ENCODE results near the gene TNFSF13B.
"Not testable (repeated sequence)": the region's sequence is repeated elsewhere in the genome, so short reads cannot be mapped to it uniquely, and the experiment has no call there.

TNFSF13B gene

DNA sequence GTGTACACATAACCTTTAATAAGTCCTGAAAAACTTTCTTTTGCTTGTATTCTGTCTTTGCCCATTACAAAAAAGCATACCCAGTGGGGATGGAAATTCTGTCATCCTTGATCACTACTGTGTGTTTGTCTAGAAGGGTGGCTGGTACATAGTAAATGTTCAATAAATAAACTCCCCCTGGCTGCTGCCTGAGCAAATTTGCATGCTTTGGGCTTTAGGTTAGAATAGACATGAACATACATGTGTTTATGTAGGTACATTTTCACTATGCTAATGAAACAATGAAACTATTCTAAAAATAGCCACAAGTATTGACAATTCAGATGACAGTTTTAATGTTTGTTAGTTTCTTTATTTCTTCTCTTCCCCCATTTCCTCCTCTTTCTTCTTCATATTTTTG, 36.1 kb downstream of the TNFSF13B start:
- no peaks in the 10 kb centered on the region for H3K36me3 ChIP-seq (ENCODE audit: control insufficient read depth, insufficient read depth, low read length)
- no peak overlapping the region for H3K4me3 ChIP-seq (replicated peaks; ENCODE audit: low read depth, low read length)
- no peak for DNase-seq (ENCODE audit: extremely low read depth, insufficient read length)
- no peaks in the 10 kb centered on the region for H3K27me3 ChIP-seq (replicated peaks; ENCODE audit: control insufficient read depth, insufficient read depth, low read length)
- TF ChIP-seq, protein P1, sequence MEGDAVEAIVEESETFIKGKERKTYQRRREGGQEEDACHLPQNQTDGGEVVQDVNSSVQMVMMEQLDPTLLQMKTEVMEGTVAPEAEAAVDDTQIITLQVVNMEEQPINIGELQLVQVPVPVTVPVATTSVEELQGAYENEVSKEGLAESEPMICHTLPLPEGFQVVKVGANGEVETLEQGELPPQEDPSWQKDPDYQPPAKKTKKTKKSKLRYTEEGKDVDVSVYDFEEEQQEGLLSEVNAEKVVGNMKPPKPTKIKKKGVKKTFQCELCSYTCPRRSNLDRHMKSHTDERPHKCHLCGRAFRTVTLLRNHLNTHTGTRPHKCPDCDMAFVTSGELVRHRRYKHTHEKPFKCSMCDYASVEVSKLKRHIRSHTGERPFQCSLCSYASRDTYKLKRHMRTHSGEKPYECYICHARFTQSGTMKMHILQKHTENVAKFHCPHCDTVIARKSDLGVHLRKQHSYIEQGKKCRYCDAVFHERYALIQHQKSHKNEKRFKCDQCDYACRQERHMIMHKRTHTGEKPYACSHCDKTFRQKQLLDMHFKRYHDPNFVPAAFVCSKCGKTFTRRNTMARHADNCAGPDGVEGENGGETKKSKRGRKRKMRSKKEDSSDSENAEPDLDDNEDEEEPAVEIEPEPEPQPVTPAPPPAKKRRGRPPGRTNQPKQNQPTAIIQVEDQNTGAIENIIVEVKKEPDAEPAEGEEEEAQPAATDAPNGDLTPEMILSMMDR (IDR thresholded peaks at IDR 0.05; ENCODE audit: insufficient read depth, low read length, poor library complexity, severe bottlenecking), result no peak

DNA sequence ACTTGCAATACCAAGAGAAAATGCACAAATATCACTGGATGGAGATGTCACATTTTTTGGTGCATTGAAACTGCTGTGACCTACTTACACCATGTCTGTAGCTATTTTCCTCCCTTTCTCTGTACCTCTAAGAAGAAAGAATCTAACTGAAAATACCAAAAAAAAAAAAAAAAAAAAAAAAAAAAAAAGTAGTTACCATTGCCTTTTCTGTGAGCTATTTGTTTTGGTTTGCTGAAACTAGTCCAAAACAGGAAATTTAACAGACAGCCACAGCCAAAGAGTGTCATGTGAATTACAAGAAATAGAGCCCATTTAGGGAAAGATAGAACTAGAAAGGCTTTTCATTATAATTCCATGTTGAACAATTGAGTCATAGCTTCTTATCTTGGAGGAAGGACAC, 37.3 kb downstream of the TNFSF13B start:
- TF ChIP-seq, protein P1 (IDR thresholded peaks at IDR 0.05; ENCODE audit: insufficient read depth, low read length, poor library complexity, severe bottlenecking), result no peak
- Histone ChIP-seq H3K4me3 (replicated peaks; ENCODE audit: low read depth, low read length) (no peak overlapping the region), H3K36me3 (ENCODE audit: control insufficient read depth, insufficient read depth, low read length) (no peaks in the 10 kb centered on the region), H3K27me3 (replicated peaks; ENCODE audit: control insufficient read depth, insufficient read depth, low read length) (no peaks in the 10 kb centered on the region)
- DNase-seq (ENCODE audit: extremely low read depth, insufficient read length), result no peak

DNA sequence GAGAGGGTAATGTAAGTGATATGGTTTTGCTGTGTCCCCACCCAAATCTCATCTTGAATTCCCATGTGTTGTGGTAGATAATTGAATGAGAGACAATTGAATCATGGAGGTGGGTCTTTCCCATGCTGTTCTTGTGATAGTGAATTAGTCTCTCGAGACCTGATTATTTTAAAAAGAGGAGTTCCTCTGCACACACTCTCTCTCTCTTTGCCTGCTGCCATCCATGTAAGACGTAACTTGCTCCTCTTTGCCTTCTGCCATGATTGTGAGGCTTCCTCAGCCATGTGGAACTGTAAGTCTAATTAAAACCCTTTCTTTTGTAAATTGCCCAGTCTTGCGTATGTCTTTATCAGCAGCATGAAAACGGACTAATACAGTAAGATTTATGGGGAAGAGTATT, 42.1 kb downstream of the TNFSF13B start:
- not testable (repeated sequence) for DNase-seq (ENCODE audit: extremely low read depth, insufficient read length); H3K27me3 ChIP-seq (replicated peaks; ENCODE audit: control insufficient read depth, insufficient read depth, low read length); H3K36me3 ChIP-seq (ENCODE audit: control insufficient read depth, insufficient read depth, low read length); H3K4me3 ChIP-seq (replicated peaks; ENCODE audit: low read depth, low read length)

DNA sequence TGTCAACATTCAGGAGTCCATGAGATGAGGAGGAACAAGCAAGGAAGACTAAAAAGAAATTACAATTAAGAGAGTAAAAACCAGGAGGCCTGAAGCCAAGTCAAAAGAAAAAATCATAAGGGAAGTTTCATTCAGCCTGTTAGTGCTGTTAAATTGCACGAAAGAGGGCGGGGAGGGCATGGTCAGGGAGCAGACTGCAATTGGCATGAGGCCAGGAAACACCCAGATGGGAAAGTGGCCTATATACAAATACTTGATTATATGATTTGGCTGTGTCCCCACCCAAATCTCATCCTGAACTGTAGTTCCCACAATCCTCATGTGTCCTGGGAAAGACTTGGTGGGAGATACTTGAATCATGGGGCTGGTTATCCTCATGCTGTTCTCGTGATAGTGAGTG, 43.9 kb downstream of the TNFSF13B start:
- TF ChIP-seq, protein P1 (IDR thresholded peaks at IDR 0.05; ENCODE audit: insufficient read depth, low read length, poor library complexity, severe bottlenecking), result no peak
- DNase-seq (ENCODE audit: extremely low read depth, insufficient read length), result no peak
- H3K27me3 ChIP-seq (replicated peaks; ENCODE audit: control insufficient read depth, insufficient read depth, low read length), result no peaks in the 10 kb centered on the region
- no peaks in the 10 kb centered on the region for H3K36me3 ChIP-seq (ENCODE audit: control insufficient read depth, insufficient read depth, low read length)
- no peak overlapping the region for H3K4me3 ChIP-seq (replicated peaks; ENCODE audit: low read depth, low read length)

DNA sequence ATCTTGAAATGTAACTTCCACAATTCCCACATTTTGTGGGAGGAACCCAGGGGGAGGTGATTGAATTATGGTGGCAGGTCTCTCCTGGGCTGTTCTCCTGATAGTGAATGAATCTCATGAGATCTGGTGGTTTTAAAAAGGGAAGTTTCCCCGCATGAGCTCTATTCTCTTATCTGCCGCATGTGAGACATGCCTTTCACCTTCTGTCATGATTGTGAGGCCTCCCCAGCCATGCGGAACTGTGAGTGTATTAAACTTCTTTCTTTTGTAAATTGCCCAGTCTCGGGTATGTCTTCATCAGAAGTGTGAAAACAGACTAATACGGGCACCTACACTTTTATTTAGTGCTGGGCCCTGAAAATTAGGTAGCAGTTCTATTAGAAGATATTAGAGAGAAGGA, 45.8 kb downstream of the TNFSF13B start:
- Histone ChIP-seq H3K36me3 (ENCODE audit: control insufficient read depth, insufficient read depth, low read length) (no peaks in the 10 kb centered on the region), H3K27me3 (replicated peaks; ENCODE audit: control insufficient read depth, insufficient read depth, low read length) (no peaks in the 10 kb centered on the region), H3K4me3 (replicated peaks; ENCODE audit: low read depth, low read length) (no peak overlapping the region)
- DNase-seq (ENCODE audit: extremely low read depth, insufficient read length), result no peak
- TF ChIP-seq, protein P1 (IDR thresholded peaks at IDR 0.05; ENCODE audit: insufficient read depth, low read length, poor library complexity, severe bottlenecking), result no peak

DNA sequence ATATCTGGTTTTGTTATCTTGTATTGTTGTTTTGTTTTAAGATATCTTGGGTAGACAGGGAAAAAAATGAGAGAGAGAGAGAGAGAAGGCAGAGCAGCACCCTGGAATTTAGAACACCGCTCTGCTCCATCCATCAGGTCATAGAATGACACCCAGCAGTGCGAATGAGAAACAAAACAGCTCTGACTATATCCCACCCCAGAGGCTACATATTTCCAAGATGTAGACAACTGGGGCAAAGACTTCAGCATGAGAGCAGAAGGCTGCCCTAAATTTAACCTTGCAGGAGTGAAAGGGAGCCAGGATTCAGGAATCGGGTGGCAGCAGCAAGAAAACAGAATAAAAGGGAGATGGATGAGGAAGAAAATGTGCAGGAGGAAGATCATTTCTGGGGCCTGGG, 46.5 kb downstream of the TNFSF13B start:
- no peak for DNase-seq (ENCODE audit: extremely low read depth, insufficient read length)
- TF ChIP-seq, protein P1 (IDR thresholded peaks at IDR 0.05; ENCODE audit: insufficient read depth, low read length, poor library complexity, severe bottlenecking), result no peak
- H3K36me3 ChIP-seq (ENCODE audit: control insufficient read depth, insufficient read depth, low read length), result no peaks in the 10 kb centered on the region
- no peaks in the 10 kb centered on the region for H3K27me3 ChIP-seq (replicated peaks; ENCODE audit: control insufficient read depth, insufficient read depth, low read length)
- no peak overlapping the region for H3K4me3 ChIP-seq (replicated peaks; ENCODE audit: low read depth, low read length)
